ENCODE results near the gene ARMS2.

GRCh38 chr10:122486406-122487080 lies 32.1 kb downstream of the ARMS2 start:
- TF ChIP-seq CTCF (IDR thresholded peaks at IDR 0.05) (no peak), ZFX (IDR thresholded peaks at IDR 0.05; ENCODE audit: borderline replicate concordance) (no peak)
